Endothelial cell of umbilical vein (primary cell): ENCODE data around the gene SLC6A20. TPM values are rescaled to one million over a fixed set of nuclear protein-coding genes. Genes with fewer than 3 reads are reported as not detected.
A peak's percentile ranks its signal among the peaks of the same experiment; 100 is the strongest.

Source experiments
- BruUV-seq: library from RNA; stranded (reverse); fragments of 400-500 nt; replicated peaks from 2 replicates; lab custom pipeline; 2021; lab: Mats Ljungman, UMichigan
- CTCF ChIA-PET: fragments of 300-600, 350-600 bp; sonication (Branson Sonifier 250); formaldehyde crosslinking; loops from one replicate; lab custom pipeline; 2021; ENCODE audit warnings: antibody characterized with exemption, inconsistent platforms; lab: Charles Lee
- POLR2A ChIA-PET: fragments of 300-600, 350-600 bp; sonication (Branson Sonifier 250); formaldehyde crosslinking; loops from one replicate; lab custom pipeline; 2021; ENCODE audit warnings: antibody characterized with exemption, inconsistent platforms; lab: Charles Lee
- DNase-seq: peaks from one replicate; pipeline ENCODE4 v3.0.0-alpha.2; 2011; ENCODE audit warnings: low read depth, low spot score
- FAIRE-seq: peaks from 2 replicates; lab custom pipeline; 2011; peaks lifted over from hg19 to GRCh38; lab: Jason Lieb, UNC
- H2AFZ ChIP-seq: 2 replicates; pipeline ENCODE4 v1.6.0; 2012; ENCODE audit warnings: low read depth, low read length, control low read depth, inconsistent platforms
- H3K27ac ChIP-seq: 2 replicates; pipeline ENCODE4 v1.5.1; 2011; ENCODE audit warnings: low read depth, mild to moderate bottlenecking, control low read depth, low read length, moderate library complexity; ENCODE audit not compliant: insufficient read depth
- H3K27me3 ChIP-seq, 2 experiments: 2 replicates each; pipeline versions ENCODE4 v1.6.0 to v1.6.1; 2011; ENCODE audit warnings: low read length in 2 of 2, mixed read lengths in 1 of 2; ENCODE audit not compliant: control insufficient read depth in 2 of 2, insufficient read depth in 2 of 2
- H3K36me3 ChIP-seq, 2 experiments: 2 replicates in 1 of 2; 3 replicates in 1 of 2; pipeline ENCODE4 v1.5.1; 2011; ENCODE audit warnings: low read length in 2 of 2, mild to moderate bottlenecking in 1 of 2, moderate library complexity in 1 of 2; ENCODE audit not compliant: control insufficient read depth in 2 of 2, insufficient read depth in 2 of 2; ENCODE audit errors: extremely low read depth in 1 of 2
- H3K4me1 ChIP-seq: 3 replicates; pipeline ENCODE4 v1.5.1; 2011; ENCODE audit warnings: mild to moderate bottlenecking, low read length; ENCODE audit not compliant: control insufficient read depth, insufficient read depth; ENCODE audit errors: extremely low read depth
- H3K4me2 ChIP-seq: 2 replicates; pipeline ENCODE4 v1.6.1; 2011; ENCODE audit warnings: low read length, control low read depth, mixed read lengths; ENCODE audit not compliant: insufficient read depth
- H3K4me3 ChIP-seq, 3 experiments: fragments of 200-600 bp in 1 of 3; sonication (generic), shearing (Covaris generic) in 1 of 3; replicated peaks in 1 of 3; 2 replicates each; pipeline ENCODE4 v1.5.1; 2011 to 2016; ENCODE audit warnings: control low read depth in 3 of 3, low read length in 3 of 3, mild to moderate bottlenecking in 2 of 3, inconsistent platforms in 1 of 3, low read depth in 1 of 3, moderate library complexity in 1 of 3; ENCODE audit not compliant: insufficient read depth in 1 of 3
- H3K79me2 ChIP-seq: 2 replicates; pipeline ENCODE4 v1.6.0; 2012; ENCODE audit warnings: low read length, inconsistent platforms; ENCODE audit not compliant: control insufficient read depth, insufficient read depth
- H3K9ac ChIP-seq: replicated peaks from 2 replicates; pipeline ENCODE3; 2011; ENCODE audit warnings: low read length, control low read depth; ENCODE audit not compliant: insufficient read depth; ENCODE audit errors: extremely low read depth
- H3K9me1 ChIP-seq: replicated peaks from 3 replicates; pipeline ENCODE4 v1.6.0; 2011; ENCODE audit warnings: mild to moderate bottlenecking, low read length; ENCODE audit not compliant: control insufficient read depth, insufficient read depth; ENCODE audit errors: extremely low read depth
- H3K9me3 ChIP-seq: replicated peaks from 2 replicates; pipeline ENCODE4 v1.5.1; 2012; ENCODE audit warnings: low read length, inconsistent platforms; ENCODE audit not compliant: control insufficient read depth, insufficient read depth
- H4K20me1 ChIP-seq: replicated peaks from 2 replicates; pipeline ENCODE3; 2011; ENCODE audit warnings: mild to moderate bottlenecking, low read length; ENCODE audit not compliant: control insufficient read depth, insufficient read depth; ENCODE audit errors: extremely low read depth
- CTCF ChIP-seq, 2 donors: IDR thresholded peaks; 1 replicate in 1 of 2; 2 replicates in 1 of 2; pipeline ENCODE4 v1.5.1; 2011; ENCODE audit warnings: low read length in 2 of 2, mild to moderate bottlenecking in 2 of 2, moderate library complexity in 2 of 2, control low read depth in 1 of 2, inconsistent platforms in 1 of 2, low read depth in 1 of 2; ENCODE audit not compliant: insufficient read depth in 1 of 2; ENCODE audit errors: extremely low read depth in 1 of 2
- EZH2 ChIP-seq: IDR thresholded peaks from 2 replicates; pipeline ENCODE4 v1.6.1; 2012; ENCODE audit warnings: borderline replicate concordance, low read depth, mild to moderate bottlenecking, moderate library complexity, low read length, inconsistent platforms; ENCODE audit not compliant: severe bottlenecking
- FOS ChIP-seq: IDR thresholded peaks from 2 replicates; pipeline ENCODE4 v1.6.1; 2011; ENCODE audit warnings: mild to moderate bottlenecking, low read length, moderate library complexity, borderline replicate concordance; ENCODE audit not compliant: insufficient read depth
- JUN ChIP-seq: IDR thresholded peaks from 2 replicates; pipeline ENCODE4 v1.6.1; 2011; ENCODE audit warnings: borderline replicate concordance, low read depth; ENCODE audit not compliant: insufficient read length, insufficient read depth
- MAX ChIP-seq: IDR thresholded peaks from 2 replicates; pipeline ENCODE4 v1.6.1; 2011; ENCODE audit not compliant: insufficient read depth, insufficient read length
- POLR2A ChIP-seq: IDR thresholded peaks from 2 replicates; pipeline ENCODE4 v1.6.1; 2012; ENCODE audit warnings: low read depth, mild to moderate bottlenecking, control low read depth, low read length
- dilution Hi-C: fragments of 300-500 bp; cut with MboI; formaldehyde crosslinking; loops from one replicate; pipeline ENCODE4 v1.15.0; 2019; ENCODE audit warnings: low sequenced_read_pairs; ENCODE audit not compliant: extremely low pct_ligation_motif_present
- intact Hi-C: fragments of 100-400 bp; cut with micrococcal nuclease; formaldehyde crosslinking; loops from one replicate; pipeline ENCODE4 v1.10.0; 2022
- polyA plus RNA-seq, 4 experiments: library from polyadenylated mRNA; depleted of rRNA in 3 of 4; stranded (reverse) in 3 of 4; unstranded in 1 of 4; fragments of >200 nt; gene quantifications; 2 replicates each; pipeline versions ENCODE4 v1.2.1 to v1.2.3, GENCODE V29; 2011 to 2012; ENCODE audit warnings: missing spikeins in 1 of 4
- total RNA-seq: library from RNA; stranded (reverse); gene quantifications from 2 replicates; pipeline ENCODE4 v1.2.3, GENCODE V29; 2021

Gene SLC6A20
- total and polyA plus RNA-seq, 2 donors (not counting 3 experiments of a cell fraction or from before 2014, with no cell fraction given) = not detected

- H3K9ac ChIP-seq = no peak overlapping the region
- no TSS peak for BruUV-seq
- intact Hi-C loops = no loop called here
- no peaks in the 10 kb centered on the region for H4K20me1 ChIP-seq
- H3K27ac ChIP-seq = no peak overlapping the region
- H3K4me1 ChIP-seq = peaks cover 3% of the 10 kb centered on the region
- no peaks in the 10 kb centered on the region for H3K9me1 ChIP-seq
- POLR2A ChIA-PET = no interaction called here
- CTCF ChIA-PET = no interaction called here
- dilution Hi-C loops = no loop called here
- DNase-seq = no peak
- no peak overlapping the region for H3K4me2 ChIP-seq
- no peaks in the 10 kb centered on the region for H3K79me2 ChIP-seq
- H3K36me3 ChIP-seq = peaks cover 11% of the 10 kb centered on the region in 2 experiments
- no peak overlapping the region for H2AFZ ChIP-seq
- H3K9me3 ChIP-seq = no peaks in the 10 kb centered on the region
- FAIRE-seq = no peak
- no peak for TF ChIP-seq CTCF (IDR thresholded peaks at IDR 0.05; ENCODE audit: extremely low read depth in 1 of 2, insufficient read depth in 1 of 2, low read depth in 1 of 2, low read length in 2 of 2)
- TF ChIP-seq FOS = peak; percentile 27
- TF ChIP-seq JUN = no peak
- TF ChIP-seq MAX = no peak
- TF ChIP-seq EZH2 = no peak
- TF ChIP-seq POLR2A = no peak
- H3K27me3 ChIP-seq = no peaks in the 10 kb centered on the region
- H3K4me3 ChIP-seq = no peak overlapping the region
Observed at GRCh38 chr3:45711931-45712330, 84.4 kb downstream of the SLC6A20 start.
